ENCODE data around the gene TMSB15B.
"Not testable (repeated sequence)": the region's sequence is repeated elsewhere in the genome, so short reads cannot be mapped to it uniquely, and the experiment has no call there.

TMSB15B gene

GRCh38 chrX:103962411-103963278 is at the start of gene TMSB15B:
Gene TMSB15B, plus strand, starts transcription at chrX:103962627.
- not testable (repeated sequence) for DNase-seq (ENCODE audit: low read depth)

- no peak for DNase-seq (ENCODE audit: low read depth)
Measured at GRCh38 chrX:103913356-103914020, 48.9 kb upstream of the TMSB15B start.

GRCh38 chrX:103918050-103918449 is 44.4 kb upstream of the TMSB15B start:
- DNase-seq (ENCODE audit: low read depth): peak; percentile 15

- peak; percentile 60 for DNase-seq (ENCODE audit: low read depth)
Measured at GRCh38 chrX:103918571-103919269, 43.7 kb upstream of the TMSB15B start.

GRCh38 chrX:103919270-103919637 is 43.2 kb upstream of the TMSB15B start:
- DNase-seq (ENCODE audit: low read depth): no peak

DNA sequence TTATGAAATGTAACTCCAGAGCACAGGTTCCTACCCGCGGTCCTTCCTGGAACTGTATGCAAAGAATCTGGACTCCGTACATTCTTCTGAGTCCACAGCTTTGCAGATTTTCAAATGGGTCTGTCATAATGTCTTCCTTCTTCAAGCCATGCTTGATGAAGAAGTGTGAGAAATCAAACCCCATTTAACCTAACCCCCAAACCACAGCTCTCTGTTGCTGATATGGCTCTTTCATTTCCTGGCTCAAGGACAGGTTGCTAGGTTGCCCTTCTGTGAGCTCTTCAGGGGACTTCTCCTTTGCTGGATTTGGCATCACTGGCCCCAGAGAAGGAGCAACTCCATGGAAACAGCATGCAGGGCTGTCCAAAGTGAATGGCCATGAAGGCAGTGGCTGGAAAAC is 41.9 kb upstream of the TMSB15B start:
- DNase-seq (ENCODE audit: low read depth): not testable (repeated sequence)

- no peak for DNase-seq (ENCODE audit: low read depth)
Measured at GRCh38 chrX:103927030-103927429, 35.4 kb upstream of the TMSB15B start.

GRCh38 chrX:103927633-103928032 is 34.8 kb upstream of the TMSB15B start:
- DNase-seq (ENCODE audit: low read depth): no peak

GRCh38 chrX:103932133-103932532 is 30.3 kb upstream of the TMSB15B start:
- DNase-seq (ENCODE audit: low read depth): no peak

DNA sequence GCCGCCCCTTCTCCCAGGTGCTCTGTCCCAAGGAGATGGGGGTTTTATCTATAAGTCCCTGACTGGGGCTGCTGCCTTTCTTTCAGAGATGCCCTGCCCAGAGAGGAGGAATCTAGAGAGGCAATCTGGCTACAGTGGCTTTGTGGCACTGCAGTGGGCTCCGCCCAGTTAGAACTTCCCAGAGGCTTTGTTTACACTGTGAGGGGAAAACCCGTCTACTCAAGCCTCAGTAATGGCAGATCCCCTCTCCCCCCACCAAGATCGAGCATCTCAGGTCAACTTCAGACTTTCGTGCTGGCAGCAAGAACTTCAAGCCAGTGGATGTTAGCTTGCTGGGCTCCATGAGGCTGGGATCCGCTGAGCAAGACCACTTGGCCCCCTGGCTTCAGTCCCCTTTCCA is 22.2 kb upstream of the TMSB15B start:
- DNase-seq (ENCODE audit: low read depth): not testable (repeated sequence)

- no peak for DNase-seq (ENCODE audit: low read depth)
Measured at GRCh38 chrX:103941201-103941975, 21.0 kb upstream of the TMSB15B start.

- no peak for DNase-seq (ENCODE audit: low read depth)
Measured at GRCh38 chrX:103949506-103949905, 12.9 kb upstream of the TMSB15B start.

- DNase-seq (ENCODE audit: low read depth): no peak
Measured at GRCh38 chrX:103953353-103953752, 9.1 kb upstream of the TMSB15B start.

GRCh38 chrX:103954259-103954658 is 8.2 kb upstream of the TMSB15B start:
- no peak for DNase-seq (ENCODE audit: low read depth)

GRCh38 chrX:103960599-103960998 is 1.8 kb upstream of the TMSB15B start:
- DNase-seq (ENCODE audit: low read depth): not testable (repeated sequence)

GRCh38 chrX:103983508-103983907 is 21.1 kb downstream of the TMSB15B start:
- DNase-seq (ENCODE audit: low read depth): not testable (repeated sequence)

GRCh38 chrX:103999234-103999633 is 36.8 kb downstream of the TMSB15B start:
- no peak for DNase-seq (ENCODE audit: low read depth)

DNA sequence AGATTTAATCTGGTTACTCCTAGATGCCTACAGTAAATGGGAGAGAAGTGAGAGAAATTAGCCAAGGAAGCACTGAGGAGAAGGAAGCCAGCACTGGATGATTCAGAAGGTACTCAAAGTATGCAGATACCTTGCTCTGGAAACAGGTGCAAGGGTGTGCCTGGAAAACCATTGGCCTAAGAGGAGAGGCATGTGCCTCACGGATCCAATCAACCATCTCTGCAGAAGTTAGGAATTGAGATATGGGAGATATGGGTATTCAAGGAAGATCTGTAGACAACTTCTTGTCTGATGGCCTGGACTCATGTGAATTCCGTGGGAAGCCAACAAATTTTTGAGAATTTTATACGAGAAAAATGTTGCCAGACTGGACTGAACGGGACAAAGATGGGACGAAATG is 46.4 kb downstream of the TMSB15B start:
- no peak for DNase-seq (ENCODE audit: low read depth)

GRCh38 chrX:104013158-104013557 is 50.7 kb downstream of the TMSB15B start:
- no peak for DNase-seq (ENCODE audit: low read depth)

GRCh38 chrX:104013606-104014005 is 51.2 kb downstream of the TMSB15B start, which contains the start of gene H2BW1:
Gene H2BW1, minus strand, starts transcription at chrX:104013708. Its CDS starts 132 bp downstream, at chrX:104013576.
- no peak for DNase-seq (ENCODE audit: low read depth)

DNA sequence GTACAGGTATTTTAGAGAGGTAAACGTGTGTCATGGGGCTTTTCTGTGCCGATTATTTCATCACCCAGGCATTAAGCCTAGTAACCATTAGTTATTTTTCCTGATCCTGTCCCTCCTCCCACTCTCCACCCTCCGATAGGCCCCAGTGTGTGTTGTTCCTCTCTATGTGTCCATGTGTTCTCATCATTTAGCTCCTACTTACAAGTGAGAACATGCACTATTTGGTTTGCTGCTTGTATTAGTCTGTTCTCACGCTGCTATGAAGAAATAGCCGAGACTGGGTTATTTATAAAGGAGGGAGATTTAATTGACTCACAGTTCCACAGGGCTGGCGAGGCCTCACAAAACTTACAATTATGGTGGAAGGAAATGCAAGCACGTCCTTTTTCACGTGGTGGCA is 53.1 kb downstream of the TMSB15B start:
- DNase-seq (ENCODE audit: low read depth): not testable (repeated sequence)
